NCI-H510A (cell line): ENCODE results near the gene DNAH3.
"Not testable (repeated sequence)": the region's sequence is repeated elsewhere in the genome, so short reads cannot be mapped to it uniquely, and the experiment has no call there.

Source experiments
- DNase-seq: peaks from one replicate; lab custom pipeline; 2025; lab: John Stamatoyannopoulos, UW

DNAH3 gene

GRCh38 chr16:20940871-20941635, 209.6 kb downstream of the DNAH3 start:
- no peak for DNase-seq

- no peak for DNase-seq
These were observed 211.0 kb downstream of the DNAH3 start for GRCh38 chr16:20939611-20940010.

GRCh38 chr16:20938426-20938825, 212.2 kb downstream of the DNAH3 start:
- DNase-seq = no peak

- DNase-seq = no peak
These were observed 212.9 kb downstream of the DNAH3 start for GRCh38 chr16:20937736-20938135.

- no peak for DNase-seq
These were observed 217.1 kb downstream of the DNAH3 start for GRCh38 chr16:20933589-20933988.

- DNase-seq = no peak
These were observed 219.5 kb downstream of the DNAH3 start for GRCh38 chr16:20931066-20931600.

GRCh38 chr16:20930365-20930690, 220.3 kb downstream of the DNAH3 start:
- DNase-seq = no peak

- not testable (repeated sequence) for DNase-seq
These were observed 220.8 kb downstream of the DNAH3 start for GRCh38 chr16:20929676-20930364.

- no peak for DNase-seq
These were observed 221.8 kb downstream of the DNAH3 start for GRCh38 chr16:20928774-20929411.

- DNase-seq = no peak
These were observed 224.9 kb downstream of the DNAH3 start for GRCh38 chr16:20925751-20926150.

GRCh38 chr16:20923876-20924275, 226.8 kb downstream of the DNAH3 start:
- no peak for DNase-seq

GRCh38 chr16:20920799-20921198, 229.8 kb downstream of the DNAH3 start:
- DNase-seq = no peak

GRCh38 chr16:20920091-20920490, 230.6 kb downstream of the DNAH3 start:
- no peak for DNase-seq

- DNase-seq = no peak
These were observed 232.0 kb downstream of the DNAH3 start for GRCh38 chr16:20918486-20919239.

- DNase-seq = no peak
These were observed 233.7 kb downstream of the DNAH3 start for GRCh38 chr16:20916942-20917341.

GRCh38 chr16:20916289-20916688, 234.4 kb downstream of the DNAH3 start:
- DNase-seq = no peak

- DNase-seq = no peak
These were observed 239.3 kb downstream of the DNAH3 start for GRCh38 chr16:20911361-20911760.

GRCh38 chr16:20910781-20911321, 239.8 kb downstream of the DNAH3 start:
- no peak for DNase-seq

- DNase-seq = no peak
These were observed 244.0 kb downstream of the DNAH3 start for GRCh38 chr16:20906341-20907255.

- no peak for DNase-seq
These were observed 245.1 kb downstream of the DNAH3 start for GRCh38 chr16:20905576-20905975.
